OCI-LY7 (cell line): ENCODE measurements around the gene CDC37L1. TPM values are rescaled to one million over a fixed set of nuclear protein-coding genes. Genes with fewer than 3 reads are reported as not detected.

Source experiments
- BruUV-seq: library from RNA; stranded (reverse); fragments of 400-500 nt; replicated peaks from 2 replicates; lab custom pipeline; 2021; lab: Mats Ljungman, UMichigan
- CTCF ChIA-PET: fragments of 300-600 bp; sonication (Branson Sonifier 250); formaldehyde crosslinking; loops from one replicate; lab custom pipeline; 2022; ENCODE audit warnings: antibody characterized with exemption; ENCODE audit not compliant: unreplicated experiment; lab: Charles Lee
- POLR2A ChIA-PET: fragments of 300-600 bp; sonication (Branson Sonifier 250); formaldehyde crosslinking; loops from one replicate; lab custom pipeline; 2022; ENCODE audit warnings: antibody characterized with exemption; lab: Charles Lee
- DNase-seq: peaks from one replicate; pipeline ENCODE4 v3.0.0-alpha.2; 2015; ENCODE audit warnings: low spot score
- H2AFZ ChIP-seq: fragments of 200-600 bp; sonication (generic), shearing (Covaris generic); 2 replicates; pipeline ENCODE4 v1.6.1; 2014; ENCODE audit warnings: mild to moderate bottlenecking, antibody characterized with exemption, low read length, moderate library complexity
- H3K27ac ChIP-seq: fragments of 200-600 bp; sonication (generic); 2 replicates; pipeline ENCODE4 v1.5.1; 2014; ENCODE audit warnings: mixed run types, low read depth, mild to moderate bottlenecking, moderate library complexity, low read length, inconsistent platforms; ENCODE audit not compliant: poor library complexity, severe bottlenecking
- H3K36me3 ChIP-seq: fragments of 200-600 bp; sonication (generic); 2 replicates; pipeline ENCODE4 v1.6.1; 2014; ENCODE audit warnings: mild to moderate bottlenecking, antibody characterized with exemption, low read length, moderate library complexity, mixed read lengths; ENCODE audit not compliant: insufficient read depth
- H3K4me1 ChIP-seq: fragments of 200-600 bp; sonication (generic); 2 replicates; pipeline ENCODE4 v1.5.1; 2014; ENCODE audit warnings: mild to moderate bottlenecking, low read length; ENCODE audit not compliant: insufficient read depth, poor library complexity, severe bottlenecking
- H3K4me2 ChIP-seq: fragments of 200-600 bp; sonication (generic); 2 replicates; pipeline ENCODE4 v1.6.1; 2014; ENCODE audit warnings: mild to moderate bottlenecking, low read length
- H3K4me3 ChIP-seq: fragments of 200-600 bp; sonication (generic); 2 replicates; pipeline ENCODE4 v1.5.1; 2014; ENCODE audit warnings: mild to moderate bottlenecking, low read depth, low read length; ENCODE audit not compliant: poor library complexity, severe bottlenecking
- H3K79me2 ChIP-seq: fragments of 200-600 bp; sonication (generic); 2 replicates; pipeline ENCODE4 v1.6.1; 2016; ENCODE audit warnings: low read depth, mild to moderate bottlenecking, low read length, moderate library complexity, mixed read lengths; ENCODE audit not compliant: insufficient read depth
- H3K9me2 ChIP-seq: fragments of 200-600 bp; sonication (generic); 2 replicates; pipeline ENCODE4 v1.6.1; 2016; ENCODE audit warnings: mild to moderate bottlenecking, low read length, mixed read lengths; ENCODE audit not compliant: insufficient read depth
- H3K9me3 ChIP-seq: fragments of 200-600 bp; sonication (generic); 2 replicates; pipeline ENCODE4 v1.6.1; 2014; ENCODE audit warnings: mild to moderate bottlenecking, mixed run types, low read length, mixed read lengths
- H4K20me1 ChIP-seq: fragments of 200-600 bp; sonication (generic); 2 replicates; pipeline ENCODE4 v1.6.1; 2014; ENCODE audit warnings: mild to moderate bottlenecking, antibody characterized with exemption, low read length, moderate library complexity, mixed read lengths; ENCODE audit not compliant: insufficient read depth
- EZH2phosphoT487 ChIP-seq: fragments of 200-600 bp; sonication (generic); IDR thresholded peaks from 2 replicates; pipeline ENCODE4 v1.6.1; 2018; ENCODE audit warnings: low read depth, borderline replicate concordance, mild to moderate bottlenecking, mixed run types, antibody characterized with exemption, low read length, moderate library complexity, mixed read lengths
- intact Hi-C: fragments of 100-400 bp; cut with micrococcal nuclease; formaldehyde crosslinking; loops from one replicate; pipeline ENCODE4 v1.10.0; 2022; ENCODE audit not compliant: unreplicated experiment
- total RNA-seq, 2 experiments: library from RNA; depleted of rRNA in 1 of 2; stranded (reverse); fragments of >200 nt in 1 of 2; shearing (Covaris generic) in 1 of 2; gene quantifications; 2 replicates each; pipeline ENCODE4 v1.2.3, GENCODE V29; 2014 to 2022
- TF ChIP-seq, protein P1 (sequence below): fragments of 200-600 bp; sonication (generic); conservative IDR thresholded peaks from 2 replicates; pipeline ENCODE4 v1.5.1; 2014; ENCODE audit warnings: mild to moderate bottlenecking, antibody characterized with exemption, low read length, moderate library complexity, mixed read lengths

The CDC37L1 gene
- total RNA-seq, 2 experiments from 2014 or later: 9.3 to 11.7 TPM

GRCh38 chr9:4742246-4742645 lies 62.9 kb downstream of the CDC37L1 start:
- no peaks in the 10 kb centered on the region for H3K36me3 ChIP-seq
- H4K20me1 ChIP-seq: peaks cover 3% of the 10 kb centered on the region; the same call in 1 of the 2 replicates
- ChIA-PET CTCF (no interaction called here), POLR2A (interaction anchor here (1.0 to 2.6 kb wide), 6 partner anchors 13 to 886 kb away, joined by 3 to 8 read pairs (median 4); partner anchors contain the start of genes JAK2, PLGRKT and RIC1)
- H3K9me3 ChIP-seq: no peaks in the 10 kb centered on the region
- peak overlapping the region; percentile 76 for H3K4me2 ChIP-seq
- peaks cover 33% of the 10 kb centered on the region for H3K79me2 ChIP-seq
- peak overlapping the region; percentile 86 for H3K4me3 ChIP-seq
- no peak for TF ChIP-seq EZH2phosphoT487
- TF ChIP-seq, protein P1, sequence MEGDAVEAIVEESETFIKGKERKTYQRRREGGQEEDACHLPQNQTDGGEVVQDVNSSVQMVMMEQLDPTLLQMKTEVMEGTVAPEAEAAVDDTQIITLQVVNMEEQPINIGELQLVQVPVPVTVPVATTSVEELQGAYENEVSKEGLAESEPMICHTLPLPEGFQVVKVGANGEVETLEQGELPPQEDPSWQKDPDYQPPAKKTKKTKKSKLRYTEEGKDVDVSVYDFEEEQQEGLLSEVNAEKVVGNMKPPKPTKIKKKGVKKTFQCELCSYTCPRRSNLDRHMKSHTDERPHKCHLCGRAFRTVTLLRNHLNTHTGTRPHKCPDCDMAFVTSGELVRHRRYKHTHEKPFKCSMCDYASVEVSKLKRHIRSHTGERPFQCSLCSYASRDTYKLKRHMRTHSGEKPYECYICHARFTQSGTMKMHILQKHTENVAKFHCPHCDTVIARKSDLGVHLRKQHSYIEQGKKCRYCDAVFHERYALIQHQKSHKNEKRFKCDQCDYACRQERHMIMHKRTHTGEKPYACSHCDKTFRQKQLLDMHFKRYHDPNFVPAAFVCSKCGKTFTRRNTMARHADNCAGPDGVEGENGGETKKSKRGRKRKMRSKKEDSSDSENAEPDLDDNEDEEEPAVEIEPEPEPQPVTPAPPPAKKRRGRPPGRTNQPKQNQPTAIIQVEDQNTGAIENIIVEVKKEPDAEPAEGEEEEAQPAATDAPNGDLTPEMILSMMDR: no peak
- TSS peak; percentile 70 for BruUV-seq
- H3K9me2 ChIP-seq: no peaks in the 10 kb centered on the region
- H3K4me1 ChIP-seq: peaks cover 23% of the 10 kb centered on the region
- H2AFZ ChIP-seq: peak overlapping the region; percentile 75; the same call in 1 of the 2 replicates
- intact Hi-C loops: loop anchor here (5.0 kb wide), 2 partner anchors 140 to 695 kb away; partner anchors contain the start of gene PLGRKT
- DNase-seq: no peak
- no peak overlapping the region for H3K27ac ChIP-seq

DNA sequence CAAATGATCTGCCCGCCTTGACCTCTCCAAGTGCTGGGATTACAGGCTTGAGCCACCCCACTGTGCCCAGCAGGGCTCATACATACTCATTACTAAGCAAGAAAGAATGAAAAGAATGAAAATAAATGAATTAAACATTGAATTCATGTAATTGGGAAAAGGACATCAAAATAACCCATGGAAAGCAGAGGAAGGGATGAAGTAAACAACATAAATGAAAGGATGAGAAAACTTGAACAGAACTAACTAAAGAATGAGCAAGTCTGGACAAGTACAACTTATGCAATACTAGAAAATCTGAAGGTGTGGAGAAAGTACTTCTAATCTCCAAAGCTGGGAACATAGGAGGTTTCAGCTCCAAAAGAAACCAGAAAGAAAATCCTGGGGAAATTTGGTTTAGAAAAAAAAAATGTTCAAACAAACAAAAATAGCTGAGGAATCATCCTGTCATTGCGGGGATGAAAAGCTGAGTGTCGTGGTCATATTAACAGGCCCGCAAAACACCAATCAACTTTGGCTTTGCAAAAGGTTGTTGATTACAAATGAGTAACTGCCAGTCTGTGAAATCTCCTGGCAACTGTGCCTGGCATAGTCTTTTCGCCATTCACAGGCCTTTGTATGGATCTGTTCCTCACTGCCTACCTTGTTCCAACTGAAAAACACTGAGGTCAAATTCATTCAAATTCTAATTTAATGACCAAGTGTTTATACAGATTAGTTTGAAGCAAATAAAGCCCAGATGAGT lies 63.9 kb downstream of the CDC37L1 start:
- POLR2A ChIA-PET: interaction anchor here (1.0 to 1.8 kb wide), 3 partner anchors 12 to 242 kb away, joined by 3 to 8 read pairs (median 4); partner anchors contain the start of gene JAK2
- CTCF ChIA-PET: no interaction called here

More for the DNA sequence above, 63.9 kb downstream of the CDC37L1 start:
- H4K20me1 ChIP-seq: 0 out of 2 replicates have a peak, but pooled peaks cover 3% of the 10 kb centered on the region
- H3K79me2 ChIP-seq: peaks cover 22% of the 10 kb centered on the region
- no peak overlapping the region for H2AFZ ChIP-seq
- BruUV-seq: no TSS peak
- no peak overlapping the region for H3K4me3 ChIP-seq
- H3K9me3 ChIP-seq: no peaks in the 10 kb centered on the region
- no peaks in the 10 kb centered on the region for H3K9me2 ChIP-seq
- H3K4me2 ChIP-seq: no peak overlapping the region
- no peak overlapping the region for H3K27ac ChIP-seq
- intact Hi-C loops: loop anchor here (5.0 kb wide), 2 partner anchors 141 to 694 kb away; partner anchors contain the start of gene PLGRKT
- H3K4me1 ChIP-seq: peaks cover 22% of the 10 kb centered on the region
- no peaks in the 10 kb centered on the region for H3K36me3 ChIP-seq
- TF ChIP-seq, protein P1: no peak
- TF ChIP-seq EZH2phosphoT487: no peak
- DNase-seq: no peak
